Omental fat pad (tissue), 4 donors: ENCODE data around the gene BTBD8. TPM values are rescaled to one million over a fixed set of nuclear protein-coding genes. Genes with fewer than 3 reads are reported as not detected.
"Not testable (repeated sequence)": the region's sequence is repeated elsewhere in the genome, so short reads cannot be mapped to it uniquely, and the experiment has no call there.

ENCODE experiments used
- ATAC-seq: fragments of 150-250 bp; one replicate; pipeline ENCODE4 v1.9.1; 2016; ENCODE audit warnings: mild to moderate bottlenecking, moderate library complexity; ENCODE audit not compliant: low FRiP score
- DNase-seq: peaks from one replicate; pipeline ENCODE4 v3.0.0-alpha.2; 2019; ENCODE audit warnings: low spot score
- CTCF ChIP-seq, 3 donors: fragments of 450-650 bp; IDR thresholded peaks; one replicate each; pipeline ENCODE4 v1.5.1; 2016 to 2017; ENCODE audit warnings: antibody characterized with exemption in 3 of 3, mild to moderate bottlenecking in 3 of 3, moderate library complexity in 2 of 3
- total RNA-seq, 4 donors: library from RNA; depleted of rRNA; stranded (reverse); fragments of >200 nt; gene quantifications; one replicate each; pipeline ENCODE4 v1.1.0, GENCODE V29; 2016

BTBD8 gene
- total RNA-seq, 4 donors from 2014 or later: 2.0 to 12.3 (median 6.5) TPM

- ATAC-seq (no peak), DNase-seq (no peak)
- TF ChIP-seq CTCF (IDR thresholded peaks at IDR 0.05): no peak
These were observed 4.8 kb upstream of the BTBD8 start, which contains the start of gene SETSIP for GRCh38 chr1:92075311-92075710. TSS of gene SETSIP (minus strand) at chr1:92075411. CDS start at chr1:92075411, 0 bp downstream.

- no peak for ATAC-seq
- no peak for TF ChIP-seq CTCF (IDR thresholded peaks at IDR 0.05)
- no peak for DNase-seq
These were observed 3.8 kb upstream of the BTBD8 start for GRCh38 chr1:92076363-92076762.

- not testable (repeated sequence) for ATAC-seq, DNase-seq
These were observed 2.1 kb upstream of the BTBD8 start for GRCh38 chr1:92078077-92078476.

GRCh38 chr1:92079441-92079840 is 704 bp upstream of the BTBD8 start:
- TF ChIP-seq CTCF (IDR thresholded peaks at IDR 0.05): no peak
- no peak for DNase-seq
- ATAC-seq: no peak

- TF ChIP-seq CTCF (IDR thresholded peaks at IDR 0.05): no peak
- no peak for DNase-seq
- no peak for ATAC-seq
These were observed 886 bp downstream of the BTBD8 start for GRCh38 chr1:92081031-92081430.

- no peak for TF ChIP-seq CTCF (IDR thresholded peaks at IDR 0.05)
- no peak for DNase-seq
- no peak for ATAC-seq
These were observed 4.5 kb downstream of the BTBD8 start for GRCh38 chr1:92084651-92085050.

GRCh38 chr1:92085727-92086126 is 5.6 kb downstream of the BTBD8 start:
- no peak for TF ChIP-seq CTCF (IDR thresholded peaks at IDR 0.05)
- ATAC-seq (no peak), DNase-seq (no peak)

GRCh38 chr1:92087542-92087941 is 7.4 kb downstream of the BTBD8 start:
- TF ChIP-seq CTCF (IDR thresholded peaks at IDR 0.05): no peak
- DNase-seq (no peak), ATAC-seq (no peak)
